ENCODE data around the gene CEP63.
A peak's percentile ranks its signal among the peaks of the same experiment; 100 is the strongest.

CEP63 gene

GRCh38 chr3:134471521-134472193, 14.2 kb upstream of the CEP63 start:
- DNase-seq, result no peak

GRCh38 chr3:134472831-134473230, 13.0 kb upstream of the CEP63 start:
- no peak for DNase-seq

GRCh38 chr3:134473868-134474546, 11.8 kb upstream of the CEP63 start:
- peak; percentile 37 for DNase-seq

- no peak for DNase-seq
Measured at GRCh38 chr3:134474956-134475355, 10.9 kb upstream of the CEP63 start.

DNA sequence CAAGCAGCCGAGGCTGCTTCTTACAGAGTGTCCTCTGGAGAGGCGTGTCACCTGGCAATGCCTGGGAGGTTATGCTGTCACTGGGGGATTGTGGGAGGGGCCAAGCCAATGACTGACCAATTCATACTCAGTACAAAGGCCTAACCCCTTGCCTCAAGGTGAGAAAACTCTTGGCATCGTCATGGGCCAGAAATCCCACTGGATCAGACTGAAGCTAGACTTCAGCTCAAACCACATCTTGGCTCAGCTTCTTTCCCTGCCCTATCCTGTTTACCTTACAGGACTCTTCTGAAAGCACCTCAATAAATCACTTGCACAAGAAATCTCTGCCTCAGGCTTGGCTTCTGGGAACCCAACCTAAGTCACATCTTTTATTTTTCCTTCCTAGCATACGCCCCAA, 9.6 kb upstream of the CEP63 start:
- no peak for DNase-seq

DNA sequence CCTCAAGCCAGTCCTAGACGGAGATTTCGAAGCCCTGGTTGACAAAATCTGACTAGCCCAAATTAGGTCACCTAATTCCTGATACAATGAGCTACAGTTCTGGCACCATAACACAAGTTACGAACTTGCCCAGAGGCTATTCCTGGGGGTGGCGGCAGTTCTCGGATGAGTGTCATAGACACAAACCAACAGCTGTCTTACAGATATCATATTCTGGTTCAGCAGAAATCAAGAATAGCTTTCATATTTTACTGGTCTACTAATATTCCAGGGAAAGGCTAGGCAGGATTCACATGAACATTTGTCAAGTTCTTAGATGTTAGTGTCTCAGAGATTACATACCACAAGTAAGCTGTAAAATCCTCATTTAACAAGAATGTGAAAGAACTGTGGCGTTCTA, 8.9 kb upstream of the CEP63 start:
- DNase-seq, result no peak

- no peak for DNase-seq
Measured at GRCh38 chr3:134477938-134478337, 7.9 kb upstream of the CEP63 start.

- no peak for DNase-seq
Measured at GRCh38 chr3:134480546-134480945, 5.3 kb upstream of the CEP63 start.

- DNase-seq, result no peak
Measured at GRCh38 chr3:134481166-134481565, 4.7 kb upstream of the CEP63 start.

DNA sequence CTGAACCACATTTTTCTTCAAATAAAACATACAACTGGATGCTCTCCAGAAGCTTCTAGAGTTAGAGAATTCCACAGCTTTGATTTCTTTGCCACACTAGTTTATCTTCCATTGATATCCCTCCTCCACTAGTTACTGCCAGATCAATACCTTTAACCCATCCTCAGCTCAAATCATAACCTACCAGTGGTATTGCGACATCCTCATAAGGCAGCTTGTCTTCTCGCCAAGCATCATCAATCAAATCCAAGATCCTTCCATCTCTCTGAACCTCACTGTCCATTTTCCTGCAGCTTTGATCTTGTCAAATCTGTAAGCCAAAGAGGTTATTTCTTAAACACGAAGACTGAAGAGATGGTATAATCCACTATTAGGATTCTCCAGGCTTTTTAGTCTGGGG, 3.2 kb upstream of the CEP63 start:
- DNase-seq, result no peak

DNA sequence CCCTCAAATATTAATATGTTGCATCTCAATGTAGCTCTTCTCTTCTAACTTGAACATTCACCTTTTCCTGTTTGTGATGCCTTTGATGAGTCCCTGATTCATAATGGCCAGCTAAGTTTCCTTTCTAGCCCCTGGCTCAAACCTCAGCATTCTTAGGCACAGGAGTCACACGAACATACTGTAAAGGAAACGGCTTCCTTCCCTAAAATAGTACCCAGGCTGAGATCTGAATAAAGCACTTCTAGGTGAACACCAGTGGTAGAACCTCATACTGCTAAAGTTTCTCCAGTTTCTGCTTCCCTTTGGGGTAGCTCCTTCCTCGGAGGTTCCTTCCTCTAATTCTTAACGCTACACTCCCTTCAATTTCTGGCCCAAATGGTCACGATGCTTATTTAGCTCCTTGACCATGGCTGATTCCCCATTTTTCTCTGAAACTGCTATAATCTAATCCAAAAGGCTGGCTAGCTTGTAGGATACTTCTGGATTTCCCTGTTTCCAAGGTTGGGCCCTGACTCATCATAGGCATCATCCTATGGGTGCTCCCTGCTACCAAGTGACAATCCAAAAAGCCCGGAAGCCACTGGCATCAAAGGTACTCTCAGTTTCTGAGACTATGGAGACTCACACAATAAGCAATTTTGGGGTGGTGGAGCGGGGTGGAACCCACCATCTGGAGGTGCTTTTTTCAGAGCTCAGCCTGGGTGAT, 2.5 kb upstream of the CEP63 start:
- no peak for DNase-seq

GRCh38 chr3:134485075-134485717, 661 bp upstream of the CEP63 start:
- no peak for DNase-seq

- DNase-seq, result no peak
Measured at GRCh38 chr3:134486577-134487041, 752 bp downstream of the CEP63 start.

- no peak for DNase-seq
Measured at GRCh38 chr3:134487406-134487805, 1.5 kb downstream of the CEP63 start.

DNA sequence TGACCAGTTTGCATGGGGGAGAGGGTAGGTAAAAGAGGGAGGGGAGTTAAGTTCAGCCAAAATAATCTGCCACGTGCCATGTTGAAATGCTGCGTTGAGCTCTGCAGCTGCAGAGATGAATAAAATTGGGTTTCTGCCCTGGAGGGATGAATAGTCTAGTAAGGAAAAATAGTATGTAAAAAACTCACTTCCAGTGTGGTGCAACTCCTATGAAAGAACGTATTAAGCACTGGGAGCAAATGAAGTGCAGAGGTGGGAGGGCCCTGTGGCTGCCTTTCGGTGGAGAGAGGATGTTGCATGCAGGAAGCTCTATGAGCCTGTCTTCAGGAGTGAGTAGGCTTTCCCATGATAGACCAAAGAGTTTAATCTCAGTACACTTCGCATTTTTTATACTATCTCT, 8.6 kb downstream of the CEP63 start:
- no peak for DNase-seq

DNA sequence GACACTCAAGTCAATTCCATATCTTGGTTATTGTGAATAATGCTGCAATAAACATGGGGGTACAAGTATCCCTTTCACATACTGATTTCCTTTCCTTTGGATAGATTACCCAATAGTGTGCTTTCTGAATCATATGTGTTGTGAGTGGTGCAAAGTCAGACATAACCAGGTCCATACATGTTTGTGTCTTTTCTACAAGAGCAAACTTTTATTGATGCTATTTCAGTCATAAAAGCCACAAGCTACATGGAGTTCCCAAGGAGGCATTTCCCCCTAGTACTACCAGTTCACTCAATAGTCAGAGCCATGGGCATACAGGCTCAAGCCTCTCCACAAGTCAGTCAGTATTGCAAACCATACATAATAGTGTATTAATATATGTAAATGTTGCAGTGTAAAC, 10.1 kb downstream of the CEP63 start:
- no peak for DNase-seq

GRCh38 chr3:134496471-134497071, 10.7 kb downstream of the CEP63 start:
- no peak for DNase-seq

- DNase-seq, result no peak
Measured at GRCh38 chr3:134503266-134503665, 17.4 kb downstream of the CEP63 start.

- no peak for DNase-seq
Measured at GRCh38 chr3:134504132-134504531, 18.3 kb downstream of the CEP63 start.

DNA sequence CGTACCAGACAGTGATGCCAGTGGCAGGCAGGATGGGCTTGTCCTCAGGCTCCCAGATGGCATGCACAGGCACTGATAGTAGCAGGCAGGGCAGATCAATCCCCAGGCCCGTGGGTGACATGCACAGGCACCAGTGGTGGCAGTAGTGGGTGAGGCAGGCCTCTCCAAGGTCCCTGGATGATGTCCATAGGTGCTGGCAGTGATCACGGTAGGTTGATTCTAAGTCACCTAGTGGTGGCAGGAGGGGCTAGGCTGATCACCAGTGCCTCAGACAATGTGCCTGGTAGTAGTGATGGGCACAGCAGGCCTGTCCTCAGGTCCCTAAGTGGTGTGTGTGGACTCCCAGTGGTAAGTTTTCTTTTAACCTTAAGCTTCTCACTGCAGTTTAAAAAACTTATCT, 19.6 kb downstream of the CEP63 start:
- DNase-seq, result no peak

- no peak for DNase-seq
Measured at GRCh38 chr3:134511500-134511899, 25.6 kb downstream of the CEP63 start.

DNA sequence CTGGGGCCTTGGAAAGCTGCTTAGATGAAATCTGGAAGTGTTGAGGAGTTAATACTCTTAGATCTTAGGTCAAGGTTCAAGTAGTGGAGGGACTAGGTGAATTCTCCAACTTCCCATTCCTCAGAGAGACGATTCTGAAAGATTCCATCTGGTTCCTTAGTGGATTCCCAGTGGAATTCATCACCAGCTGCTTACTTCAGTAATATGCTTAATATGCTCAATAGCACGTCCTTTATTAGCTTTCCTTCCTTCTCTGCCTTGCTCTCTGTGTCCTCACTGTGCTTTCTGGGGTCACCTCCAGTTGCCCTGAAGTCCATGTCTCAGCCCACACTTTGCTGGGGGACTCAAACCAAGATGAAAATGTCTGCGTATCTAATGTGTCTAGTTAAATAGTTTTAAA, 31.0 kb downstream of the CEP63 start:
- no peak for DNase-seq

DNA sequence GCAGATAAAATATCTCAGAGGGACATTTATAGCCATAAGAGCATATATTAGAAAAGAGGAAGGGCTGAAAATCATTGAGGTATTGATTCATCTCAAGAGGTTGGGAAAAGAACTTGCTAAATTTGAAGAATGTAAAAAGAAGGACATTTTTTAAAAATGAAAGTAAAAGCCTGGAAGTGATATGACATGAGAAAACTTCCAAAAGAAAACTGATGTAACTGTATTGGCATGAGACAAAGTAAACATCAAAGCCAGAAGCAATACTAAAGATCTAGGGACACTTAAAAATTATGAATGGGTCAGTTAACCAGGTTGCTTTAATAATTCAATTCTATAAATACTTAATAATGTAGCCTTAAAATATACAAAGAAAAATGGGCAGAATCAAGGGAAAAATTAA, 31.9 kb downstream of the CEP63 start:
- DNase-seq, result no peak

Measured in CD4-positive, alpha-beta T cell treated with Interleukin-15 for 1 hour (primary cell).